HG03469 (cell line): ENCODE measurements around the gene SLC25A12.
"Not testable (repeated sequence)": the region's sequence is repeated elsewhere in the genome, so short reads cannot be mapped to it uniquely, and the experiment has no call there.

ENCODE experiments used
- ATAC-seq: cut with Tn5 transposase; IDR thresholded peaks from one replicate; pipeline ENCODE4 v1.9.1; 2021; ENCODE audit warnings: mild to moderate bottlenecking, moderate library complexity, moderate number of reproducible peaks; ENCODE audit not compliant: unreplicated experiment

SLC25A12 gene

GRCh38 chr2:171832489-171832888, 61.6 kb downstream of the SLC25A12 start:
- ATAC-seq, result no peak

- no peak for ATAC-seq
These were observed 64.0 kb downstream of the SLC25A12 start for GRCh38 chr2:171830039-171830438.

DNA sequence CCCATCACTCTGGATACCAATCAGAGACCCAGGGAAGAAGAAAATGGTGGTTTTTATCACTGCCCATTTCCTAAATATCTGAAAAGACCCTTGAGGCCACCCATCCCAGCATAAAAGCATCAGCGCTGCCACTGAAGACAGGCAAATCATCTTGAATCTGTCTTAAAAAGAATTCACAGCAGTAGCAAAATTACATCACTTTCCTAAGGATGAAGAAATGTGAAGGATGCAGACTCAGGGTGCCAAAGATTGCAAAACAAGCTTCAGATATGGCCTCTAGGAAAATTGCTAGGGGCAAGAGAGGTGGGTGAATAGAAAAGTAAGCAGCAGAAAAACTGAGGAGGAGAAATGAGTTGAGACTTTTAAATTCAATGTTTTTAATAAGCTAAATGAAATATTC, 70.0 kb downstream of the SLC25A12 start:
- ATAC-seq, result no peak

DNA sequence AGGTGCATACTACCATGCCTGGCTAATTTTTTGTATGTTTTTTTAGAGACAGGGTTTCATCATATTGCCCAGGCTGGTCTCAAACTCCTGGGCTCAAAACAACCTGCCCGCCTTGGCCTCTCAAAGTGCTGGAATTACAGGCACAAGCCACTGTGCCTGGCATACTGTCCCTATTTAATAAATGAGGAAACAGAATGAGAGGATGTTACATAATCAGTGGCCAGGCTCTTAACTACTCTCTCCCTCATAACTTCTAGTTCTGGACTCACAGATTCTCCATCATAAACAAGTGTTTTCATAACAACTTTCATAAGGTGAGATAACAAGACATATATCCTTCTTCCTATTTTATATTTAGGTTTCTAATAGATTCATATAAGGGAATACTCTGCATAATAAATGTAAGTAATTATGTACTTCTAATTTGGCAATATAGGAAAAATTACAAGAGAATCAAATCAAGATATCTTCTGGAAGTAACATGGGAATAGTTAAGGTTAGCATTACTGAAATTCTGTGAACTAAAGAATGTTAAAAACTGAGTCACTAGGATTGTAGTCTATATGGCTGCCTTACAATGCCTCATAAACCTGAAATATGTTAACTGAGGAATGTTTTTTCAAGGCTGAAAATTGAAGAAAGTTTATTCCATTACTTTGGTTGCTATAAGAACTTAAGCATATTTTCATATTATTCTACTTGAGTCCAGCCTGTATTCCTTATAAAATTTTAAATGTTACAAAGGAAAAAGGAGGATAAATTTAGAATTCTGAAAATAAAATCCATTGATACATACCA, 71.3 kb downstream of the SLC25A12 start:
- no peak for ATAC-seq

DNA sequence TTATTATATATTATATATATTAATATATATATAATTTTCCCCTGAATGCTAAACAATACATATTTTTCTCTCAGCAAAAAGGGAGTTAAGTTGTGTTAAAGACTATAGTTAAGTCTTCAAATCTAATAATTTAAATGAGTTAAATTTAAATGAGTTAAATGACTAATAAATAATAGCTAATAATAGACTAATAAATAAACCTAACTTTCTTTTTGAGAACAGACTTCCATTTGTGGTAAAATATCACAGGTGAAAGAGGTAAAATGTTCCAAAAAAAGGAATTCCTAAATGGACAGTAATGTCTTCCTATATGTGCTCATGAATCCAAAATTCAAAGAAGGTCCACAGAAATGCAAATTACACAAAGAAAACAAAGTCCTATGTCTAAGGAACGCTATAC, 74.6 kb downstream of the SLC25A12 start:
- no peak for ATAC-seq

DNA sequence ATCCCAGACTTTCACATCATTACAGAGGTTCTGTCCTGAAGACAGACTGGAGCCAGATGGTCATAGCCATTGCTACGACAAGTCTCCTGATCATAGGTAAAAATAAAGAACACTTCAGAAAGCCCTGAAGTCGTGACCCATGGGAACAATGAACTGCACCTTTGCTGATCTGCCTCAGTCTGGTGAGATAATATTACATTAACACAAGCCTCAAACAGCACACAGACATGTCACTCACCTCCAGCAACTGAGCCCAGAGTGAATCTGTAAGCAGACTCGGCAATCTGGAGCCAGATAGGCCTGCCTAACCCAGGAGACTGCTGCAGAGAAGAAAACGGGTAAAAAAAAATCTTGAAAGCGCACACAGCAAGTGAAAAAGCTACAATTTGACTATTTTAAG, 79.2 kb downstream of the SLC25A12 start:
- ATAC-seq, result no peak

GRCh38 chr2:171814174-171814573, 79.9 kb downstream of the SLC25A12 start:
- no peak for ATAC-seq

GRCh38 chr2:171813729-171814128, 80.3 kb downstream of the SLC25A12 start:
- ATAC-seq, result no peak

GRCh38 chr2:171813126-171813525, 80.9 kb downstream of the SLC25A12 start:
- ATAC-seq, result no peak

DNA sequence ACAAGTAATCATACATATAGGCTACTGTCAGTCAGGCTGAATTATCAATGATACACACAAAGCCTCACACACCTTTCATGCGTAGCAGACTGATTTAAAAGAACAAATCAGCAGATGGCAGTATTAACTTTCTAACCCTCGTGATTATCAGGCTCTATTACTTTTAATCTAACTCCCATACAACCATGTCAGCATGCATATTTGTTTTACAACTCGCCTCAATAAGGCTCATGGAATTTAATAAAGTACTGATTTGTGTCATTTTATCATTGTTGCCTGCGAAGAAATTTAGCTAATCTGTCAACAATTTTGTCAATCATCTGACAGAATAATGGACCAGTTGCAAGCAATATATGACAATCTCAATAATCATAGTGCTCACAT, 82.8 kb downstream of the SLC25A12 start:
- ATAC-seq, result no peak

DNA sequence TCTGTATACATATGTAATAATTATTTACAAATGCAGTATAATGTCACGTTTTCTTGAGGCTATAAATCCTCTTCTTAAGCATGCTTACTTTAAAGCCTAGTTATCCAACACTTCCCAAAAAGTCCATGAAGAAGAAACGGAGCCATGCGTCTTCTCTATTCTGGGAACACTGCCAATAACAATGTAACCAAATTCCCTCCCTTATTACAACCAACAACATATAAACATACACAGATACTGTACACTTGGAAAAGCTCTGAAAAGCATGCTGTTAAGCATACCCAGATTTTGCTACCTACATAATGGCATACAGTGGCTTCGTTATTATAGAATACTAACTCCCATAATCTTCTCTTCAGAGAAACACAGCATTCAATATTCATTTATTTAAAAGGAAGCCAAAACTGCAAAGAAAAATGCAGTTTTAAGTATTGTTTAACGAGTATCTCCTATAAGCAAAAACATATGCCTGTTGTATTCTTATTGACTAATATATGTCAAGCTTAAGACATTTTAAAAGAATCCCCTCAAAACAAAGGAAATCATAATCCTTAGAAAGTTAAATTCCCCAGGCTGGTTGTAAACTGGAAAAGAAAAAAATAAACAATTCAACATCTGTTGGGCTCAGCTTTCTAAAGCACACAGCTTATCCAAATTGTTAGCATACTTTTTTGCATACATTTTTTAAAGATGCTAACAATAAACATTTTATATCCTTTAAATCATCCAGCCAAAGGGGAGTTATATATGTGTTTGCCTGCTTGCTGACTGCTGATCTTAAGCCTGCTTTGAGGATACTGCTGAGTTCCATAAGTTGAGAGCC, 83.4 kb downstream of the SLC25A12 start:
- ATAC-seq, result no peak

- not testable (repeated sequence) for ATAC-seq
These were observed 85.2 kb downstream of the SLC25A12 start for GRCh38 chr2:171808885-171809284.

DNA sequence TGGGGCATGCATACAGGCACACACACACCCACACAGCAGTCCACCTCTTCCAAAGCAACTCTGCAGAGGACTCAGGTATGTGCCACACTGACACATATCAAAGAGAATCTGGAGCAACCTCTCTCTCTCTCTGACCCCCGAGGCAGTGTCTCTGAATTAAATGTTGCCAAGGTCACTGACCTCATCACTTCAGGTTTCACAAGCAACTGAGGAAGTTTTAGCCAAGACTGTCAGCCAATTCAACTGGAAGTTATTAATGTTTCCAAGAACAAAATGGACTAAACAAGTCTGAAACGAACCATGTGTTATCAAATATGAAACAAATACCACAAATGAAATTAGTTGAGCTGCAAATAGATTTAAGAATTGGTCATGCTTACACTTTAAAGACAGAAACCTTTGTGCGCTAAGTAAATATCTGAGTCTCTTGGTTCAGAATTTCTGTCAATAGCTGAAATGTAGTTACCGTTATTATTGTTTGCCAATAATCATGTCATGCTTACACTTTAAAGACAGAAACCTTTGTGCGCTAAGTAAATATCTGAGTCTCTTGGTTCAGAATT, 86.1 kb downstream of the SLC25A12 start:
- no peak for ATAC-seq

GRCh38 chr2:171807119-171807518, 86.9 kb downstream of the SLC25A12 start:
- ATAC-seq, result no peak

DNA sequence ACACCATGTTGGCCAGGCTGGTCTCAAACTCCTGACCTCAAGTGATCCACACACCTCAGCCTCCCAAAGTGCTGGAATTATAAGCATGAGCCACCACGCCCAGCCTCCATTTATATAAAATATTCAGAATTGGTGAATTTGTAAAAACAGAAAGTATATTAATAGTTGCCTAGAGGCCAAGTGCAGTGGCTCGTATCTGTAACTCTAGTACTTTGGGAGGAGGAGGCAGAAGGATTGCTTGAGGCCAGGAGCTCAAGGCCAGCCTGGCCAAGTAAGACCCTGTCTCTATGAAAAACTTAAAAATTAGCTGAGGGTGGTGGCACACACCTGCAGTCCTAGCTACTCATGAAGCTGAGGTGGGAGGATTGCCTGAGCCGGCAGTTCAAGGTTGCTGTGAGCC, 89.6 kb downstream of the SLC25A12 start:
- no peak for ATAC-seq

GRCh38 chr2:171803757-171804156, 90.3 kb downstream of the SLC25A12 start:
- ATAC-seq, result no peak

DNA sequence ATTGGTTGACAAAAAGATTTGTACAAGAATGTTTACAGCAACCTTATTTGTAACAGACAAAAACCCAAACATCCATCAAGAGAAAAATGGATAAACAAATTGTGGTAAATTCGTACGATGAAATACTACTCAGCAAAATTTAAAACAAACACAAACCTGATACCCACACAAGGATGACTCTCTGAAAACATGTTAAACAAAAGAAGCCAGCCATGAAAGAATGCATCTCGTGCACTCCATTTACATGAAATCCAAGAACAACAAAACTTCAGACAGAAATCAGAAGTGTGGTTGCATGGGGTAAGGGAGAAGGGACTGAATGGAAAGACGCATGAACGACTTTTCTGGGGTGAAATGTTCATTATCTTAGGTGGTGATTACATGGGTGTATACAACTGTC, 93.4 kb downstream of the SLC25A12 start:
- ATAC-seq, result no peak

- no peak for ATAC-seq
These were observed 95.8 kb downstream of the SLC25A12 start for GRCh38 chr2:171798156-171798820.

- no peak for ATAC-seq
These were observed 99.1 kb downstream of the SLC25A12 start for GRCh38 chr2:171794918-171795317.

- no peak for ATAC-seq
These were observed 100.1 kb downstream of the SLC25A12 start for GRCh38 chr2:171793691-171794678.
